HEK293T (cell line): ENCODE data around the gene HARS1.

Experiments
- CTCF ChIA-PET: fragments of 350-600 bp; formaldehyde crosslinking; extraction: SDS; loops from one replicate; lab custom pipeline; 2021; ENCODE audit warnings: antibody characterized with exemption, inconsistent platforms; lab: Yijun Ruan, JAX
- POLR2A ChIA-PET: fragments of 350-600 bp; formaldehyde crosslinking; extraction: SDS; loops from one replicate; lab custom pipeline; 2020; ENCODE audit warnings: antibody characterized with exemption, inconsistent platforms; lab: Yijun Ruan, JAX
- DNase-seq: peaks from one replicate; pipeline ENCODE4 v3.0.0; 2012; ENCODE audit warnings: mixed read lengths; ENCODE audit errors: extremely low spot score
- ARNT ChIP-seq: fragments of 450-650 bp; IDR thresholded peaks from 2 replicates; pipeline ENCODE4 v1.6.1; 2017; ENCODE audit warnings: mild to moderate bottlenecking
- BHLHE40 ChIP-seq: fragments of 450-650 bp; IDR thresholded peaks from 2 replicates; pipeline ENCODE4 v1.6.1; 2016; ENCODE audit warnings: mild to moderate bottlenecking, moderate library complexity, borderline replicate concordance
- CTBP1 ChIP-seq: fragments of 450-650 bp; IDR thresholded peaks from 2 replicates; pipeline ENCODE4 v1.6.1; 2016; ENCODE audit warnings: borderline replicate concordance
- ELF4 ChIP-seq: fragments of 450-650 bp; IDR thresholded peaks from 2 replicates; pipeline ENCODE4 v1.6.1; 2017; ENCODE audit warnings: antibody characterized with exemption
- FOXA1 ChIP-seq: fragments of 450-650 bp; IDR thresholded peaks from 2 replicates; pipeline ENCODE4 v1.6.1; 2016; ENCODE audit warnings: mild to moderate bottlenecking
- FOXK2 ChIP-seq: fragments of 450-650 bp; IDR thresholded peaks from 2 replicates; pipeline ENCODE4 v1.6.1; 2016; ENCODE audit warnings: mild to moderate bottlenecking
- FOXM1 ChIP-seq: fragments of 450-650 bp; IDR thresholded peaks from 2 replicates; pipeline ENCODE4 v1.6.1; 2017; ENCODE audit warnings: mild to moderate bottlenecking, borderline replicate concordance
- HDGF ChIP-seq: fragments of 450-650 bp; IDR thresholded peaks from 2 replicates; pipeline ENCODE4 v1.6.1; 2017; ENCODE audit warnings: antibody characterized with exemption, borderline replicate concordance
- L3MBTL2 ChIP-seq: fragments of 450-650 bp; conservative IDR thresholded peaks from 2 replicates; pipeline ENCODE4 v1.6.1; 2016; ENCODE audit warnings: mild to moderate bottlenecking
- LEF1 ChIP-seq: fragments of 450-650 bp; IDR thresholded peaks from 2 replicates; pipeline ENCODE4 v1.6.1; 2017; ENCODE audit warnings: mild to moderate bottlenecking, borderline replicate concordance
- NFRKB ChIP-seq: fragments of 450-650 bp; IDR thresholded peaks from 2 replicates; pipeline ENCODE4 v1.6.1; 2016; ENCODE audit warnings: mild to moderate bottlenecking, moderate library complexity
- SP1 ChIP-seq: fragments of 450-650 bp; IDR thresholded peaks from 2 replicates; pipeline ENCODE4 v1.6.1; 2017
- SUZ12 ChIP-seq: fragments of 450-650 bp; IDR thresholded peaks from 2 replicates; pipeline ENCODE4 v1.6.1; 2016; ENCODE audit warnings: mild to moderate bottlenecking
- TARDBP ChIP-seq: fragments of 450-650 bp; IDR thresholded peaks from 2 replicates; pipeline ENCODE4 v1.6.1; 2016
- ZNF384 ChIP-seq: fragments of 450-650 bp; IDR thresholded peaks from 2 replicates; pipeline ENCODE4 v1.6.1; 2016
- TF ChIP-seq, protein P1 (sequence below): fragments of 450-650 bp; IDR thresholded peaks from 2 replicates; pipeline ENCODE4 v1.6.1; 2016

The HARS1 gene, protein sequence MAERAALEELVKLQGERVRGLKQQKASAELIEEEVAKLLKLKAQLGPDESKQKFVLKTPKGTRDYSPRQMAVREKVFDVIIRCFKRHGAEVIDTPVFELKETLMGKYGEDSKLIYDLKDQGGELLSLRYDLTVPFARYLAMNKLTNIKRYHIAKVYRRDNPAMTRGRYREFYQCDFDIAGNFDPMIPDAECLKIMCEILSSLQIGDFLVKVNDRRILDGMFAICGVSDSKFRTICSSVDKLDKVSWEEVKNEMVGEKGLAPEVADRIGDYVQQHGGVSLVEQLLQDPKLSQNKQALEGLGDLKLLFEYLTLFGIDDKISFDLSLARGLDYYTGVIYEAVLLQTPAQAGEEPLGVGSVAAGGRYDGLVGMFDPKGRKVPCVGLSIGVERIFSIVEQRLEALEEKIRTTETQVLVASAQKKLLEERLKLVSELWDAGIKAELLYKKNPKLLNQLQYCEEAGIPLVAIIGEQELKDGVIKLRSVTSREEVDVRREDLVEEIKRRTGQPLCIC

DNA sequence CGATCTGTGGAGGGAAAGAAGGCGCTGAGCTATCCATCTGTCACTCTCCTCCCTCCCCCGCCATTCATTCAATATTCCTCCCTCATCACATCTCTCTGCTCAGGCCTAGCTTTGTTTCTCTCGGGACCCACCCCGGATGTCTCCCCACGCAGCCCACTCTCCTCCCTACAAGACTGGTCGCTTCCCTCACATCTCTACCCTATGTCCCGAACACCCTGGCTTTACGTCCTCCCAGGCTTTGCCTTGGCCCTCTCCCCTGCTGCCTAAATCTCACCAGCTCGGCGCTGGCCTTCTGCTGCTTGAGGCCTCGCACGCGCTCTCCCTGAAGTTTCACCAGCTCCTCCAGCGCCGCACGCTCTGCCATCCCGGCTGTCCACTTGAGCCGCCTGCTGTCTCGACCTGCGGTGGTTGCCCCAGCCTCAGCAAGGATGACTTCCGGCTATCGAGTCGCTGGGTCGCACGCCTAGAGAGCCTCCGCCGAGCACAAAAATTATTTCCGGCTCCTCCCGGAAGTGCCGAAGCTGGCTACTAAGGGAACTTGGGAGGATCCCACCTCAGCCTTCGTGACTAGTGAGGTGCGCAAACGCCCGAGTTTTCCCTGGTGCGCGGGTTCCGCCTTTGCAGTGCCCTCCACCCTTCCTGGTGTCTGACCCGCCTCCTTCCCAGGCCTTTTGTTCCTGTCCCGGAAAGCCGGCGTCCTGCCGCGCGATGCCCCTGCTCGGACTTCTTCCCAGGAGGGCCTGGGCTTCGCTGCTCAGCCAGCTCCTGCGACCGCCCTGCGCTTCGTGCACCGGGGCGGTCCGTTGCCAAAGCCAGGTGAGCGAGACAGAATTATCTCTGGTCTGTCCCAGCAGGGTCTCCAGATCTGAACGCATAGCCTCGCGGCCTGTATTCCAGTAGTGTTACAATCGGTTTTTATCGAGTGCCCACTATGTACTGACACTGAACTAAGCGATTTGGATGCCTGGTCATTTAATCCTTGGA lies at the start of gene HARS1, which contains the start of gene HARS2:
Gene HARS1 (minus strand): TSS at position 430 of the 984 bp plus-strand sequence. CDS start 66 bp downstream, at position 364.
Gene HARS2 (plus strand): TSS at position 515 of the 984 bp plus-strand sequence. CDS start 194 bp downstream, at position 709.
- DNase-seq, result peak; percentile 92
- no peak for TF ChIP-seq ARNT
- TF ChIP-seq L3MBTL2, result peak; percentile 81
- no peak for TF ChIP-seq HDGF
- no peak for TF ChIP-seq SUZ12
- no peak; the same call in 1 of the 2 replicates for TF ChIP-seq CTBP1
- no peak for TF ChIP-seq FOXM1
- no peak for TF ChIP-seq LEF1
- TF ChIP-seq FOXA1, result no peak
- TF ChIP-seq, protein P1, sequence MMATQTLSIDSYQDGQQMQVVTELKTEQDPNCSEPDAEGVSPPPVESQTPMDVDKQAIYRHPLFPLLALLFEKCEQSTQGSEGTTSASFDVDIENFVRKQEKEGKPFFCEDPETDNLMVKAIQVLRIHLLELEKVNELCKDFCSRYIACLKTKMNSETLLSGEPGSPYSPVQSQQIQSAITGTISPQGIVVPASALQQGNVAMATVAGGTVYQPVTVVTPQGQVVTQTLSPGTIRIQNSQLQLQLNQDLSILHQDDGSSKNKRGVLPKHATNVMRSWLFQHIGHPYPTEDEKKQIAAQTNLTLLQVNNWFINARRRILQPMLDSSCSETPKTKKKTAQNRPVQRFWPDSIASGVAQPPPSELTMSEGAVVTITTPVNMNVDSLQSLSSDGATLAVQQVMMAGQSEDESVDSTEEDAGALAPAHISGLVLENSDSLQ, result no peak; the same call in 1 of the 2 replicates
- TF ChIP-seq ELF4, result peak; percentile 86
- no peak for TF ChIP-seq ZNF384
- CTCF ChIA-PET, result interaction anchor here (0.9 to 1.2 kb wide), 3 partner anchors 16 to 447 kb away, joined by 3 to 7 read pairs (median 3); no protein-coding TSS in a partner anchor
- POLR2A ChIA-PET, result interaction anchor here (0.7 to 2.2 kb wide), 29 partner anchors 10 to 539 kb away, joined by 3 to 34 read pairs (median 5); partner anchors contain the start of genes ANKHD1, DND1, EIF4EBP3 and HBEGF

DNA sequence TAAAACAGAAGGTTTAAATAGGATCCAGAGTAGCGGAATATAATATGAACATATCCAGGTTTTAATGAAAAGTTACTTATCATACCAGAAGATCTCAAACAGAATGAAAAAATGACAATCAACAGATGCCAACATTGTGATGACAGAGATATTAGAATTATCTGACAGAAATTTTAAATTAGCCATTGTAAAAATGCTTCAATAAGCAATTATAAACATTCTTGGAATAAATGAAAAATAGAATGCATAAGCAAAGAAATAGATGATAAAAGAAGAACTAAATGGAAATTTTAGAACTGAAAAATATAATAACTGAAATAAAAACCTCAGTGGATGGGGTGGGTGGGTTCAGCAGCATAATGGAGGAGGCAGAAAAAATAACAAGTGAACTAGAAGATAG lies 46.3 kb upstream of the HARS1 start:
- TF ChIP-seq CTBP1 (no peak), FOXK2 (no peak), ELF4 (no peak), HDGF (no peak), FOXM1 (no peak), BHLHE40 (no peak), SUZ12 (no peak), ZNF384 (no peak), SP1 (no peak), FOXA1 (no peak), TARDBP (no peak), ARNT (no peak), LEF1 (no peak), NFRKB (no peak), L3MBTL2 (no peak)
- TF ChIP-seq, protein P1, result no peak
- CTCF ChIA-PET, result no interaction called here
- POLR2A ChIA-PET, result no interaction called here
- no peak for DNase-seq

DNA sequence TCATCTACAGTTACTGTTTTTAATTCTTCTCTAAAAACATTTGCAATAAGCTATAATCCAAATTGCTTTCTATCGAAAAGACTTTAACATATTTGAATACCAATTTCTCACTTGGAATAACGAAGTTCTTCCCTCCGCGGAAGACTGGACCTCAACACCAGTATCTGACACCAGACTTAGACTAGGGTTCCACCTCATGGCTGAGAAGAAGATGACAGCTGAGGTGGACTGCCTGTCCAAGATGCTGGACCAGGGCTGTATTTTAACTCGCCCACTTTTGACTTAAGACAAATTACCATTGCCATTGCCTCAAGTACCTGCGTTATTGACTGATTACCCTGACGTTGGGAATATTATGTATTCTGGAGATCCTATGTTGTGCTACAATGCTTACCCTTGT lies 43.2 kb upstream of the HARS1 start:
- TF ChIP-seq NFRKB (no peak), SP1 (no peak), CTBP1 (no peak), BHLHE40 (no peak), LEF1 (no peak), ELF4 (no peak), TARDBP (no peak), ZNF384 (no peak), L3MBTL2 (no peak), FOXA1 (no peak)
- TF ChIP-seq, protein P1, result no peak
- ChIA-PET CTCF (interaction anchor here (1.0 kb wide), 1 partner anchor 8 kb away, joined by 4 read pairs; no protein-coding TSS in a partner anchor), POLR2A (no interaction called here)
- DNase-seq, result peak; percentile 20

DNA sequence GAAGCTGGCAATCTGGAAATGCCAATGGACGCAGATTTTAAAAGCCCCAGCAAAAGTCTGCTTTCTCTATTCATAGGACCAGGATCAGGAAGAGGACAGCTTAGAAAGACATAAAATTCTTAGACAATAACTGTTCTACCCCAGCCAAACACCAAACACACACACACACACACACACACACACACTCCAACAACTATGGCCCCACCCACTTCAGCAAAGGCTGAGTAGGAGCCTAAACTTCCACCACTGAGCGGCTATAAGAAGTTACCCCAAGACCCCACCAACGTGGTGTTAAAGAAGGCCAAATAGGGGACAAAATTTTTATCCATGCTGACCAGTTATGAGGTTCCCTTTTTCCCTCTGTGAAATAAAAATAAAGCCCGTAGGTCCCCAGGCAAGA lies 41.9 kb upstream of the HARS1 start:
- no peak for TF ChIP-seq L3MBTL2
- TF ChIP-seq FOXK2, result no peak
- TF ChIP-seq CTBP1, result no peak
- no peak for TF ChIP-seq FOXM1
- no peak for TF ChIP-seq SUZ12
- TF ChIP-seq, protein P1, result no peak
- TF ChIP-seq ELF4, result no peak
- no peak for TF ChIP-seq HDGF
- TF ChIP-seq FOXA1, result no peak
- no peak for TF ChIP-seq BHLHE40
- TF ChIP-seq NFRKB, result no peak
- no peak for TF ChIP-seq ARNT
- TF ChIP-seq TARDBP, result no peak
- TF ChIP-seq SP1, result no peak
- DNase-seq, result no peak
- ChIA-PET CTCF (no interaction called here), POLR2A (no interaction called here)
